ENCODE measurements around the gene KIDINS220.

DNA sequence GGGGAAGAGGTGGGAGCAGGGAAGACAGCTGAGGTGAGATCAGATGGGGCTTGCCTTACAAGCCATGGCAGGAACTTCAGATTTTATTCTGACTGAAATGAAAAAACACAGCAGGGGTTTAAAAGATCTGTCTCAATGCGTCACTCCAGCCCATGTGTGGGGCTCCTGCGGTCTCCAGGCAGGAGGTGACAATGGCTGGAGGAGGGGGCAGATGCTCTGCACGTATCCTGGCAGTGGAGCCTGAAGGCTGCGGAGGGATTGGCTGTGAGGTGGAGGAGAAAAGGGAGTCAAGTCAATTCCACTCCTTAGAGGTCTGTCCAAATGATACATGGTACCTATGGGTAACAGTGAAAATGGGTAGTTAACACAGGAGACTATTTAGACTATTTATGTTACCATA is 40.5 kb upstream of the KIDINS220 start:
- no peak for TF ChIP-seq ARID2 (CRISPR knock-in tag; IDR thresholded peaks at IDR 0.05; ENCODE audit: borderline replicate concordance)
- TF ChIP-seq, protein P1, sequence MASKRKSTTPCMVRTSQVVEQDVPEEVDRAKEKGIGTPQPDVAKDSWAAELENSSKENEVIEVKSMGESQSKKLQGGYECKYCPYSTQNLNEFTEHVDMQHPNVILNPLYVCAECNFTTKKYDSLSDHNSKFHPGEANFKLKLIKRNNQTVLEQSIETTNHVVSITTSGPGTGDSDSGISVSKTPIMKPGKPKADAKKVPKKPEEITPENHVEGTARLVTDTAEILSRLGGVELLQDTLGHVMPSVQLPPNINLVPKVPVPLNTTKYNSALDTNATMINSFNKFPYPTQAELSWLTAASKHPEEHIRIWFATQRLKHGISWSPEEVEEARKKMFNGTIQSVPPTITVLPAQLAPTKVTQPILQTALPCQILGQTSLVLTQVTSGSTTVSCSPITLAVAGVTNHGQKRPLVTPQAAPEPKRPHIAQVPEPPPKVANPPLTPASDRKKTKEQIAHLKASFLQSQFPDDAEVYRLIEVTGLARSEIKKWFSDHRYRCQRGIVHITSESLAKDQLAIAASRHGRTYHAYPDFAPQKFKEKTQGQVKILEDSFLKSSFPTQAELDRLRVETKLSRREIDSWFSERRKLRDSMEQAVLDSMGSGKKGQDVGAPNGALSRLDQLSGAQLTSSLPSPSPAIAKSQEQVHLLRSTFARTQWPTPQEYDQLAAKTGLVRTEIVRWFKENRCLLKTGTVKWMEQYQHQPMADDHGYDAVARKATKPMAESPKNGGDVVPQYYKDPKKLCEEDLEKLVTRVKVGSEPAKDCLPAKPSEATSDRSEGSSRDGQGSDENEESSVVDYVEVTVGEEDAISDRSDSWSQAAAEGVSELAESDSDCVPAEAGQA (IDR thresholded peaks at IDR 0.05; ENCODE audit: low read depth) = no peak
- TF ChIP-seq, protein P1 (CRISPR knock-in tag; IDR thresholded peaks at IDR 0.05; ENCODE audit: borderline replicate concordance) = no peak
- TF ChIP-seq THYN1 (CRISPR knock-in tag; IDR thresholded peaks at IDR 0.05; ENCODE audit: borderline replicate concordance, low read depth) = no peak
- no peak for TF ChIP-seq SAFB2 (CRISPR knock-in tag; IDR thresholded peaks at IDR 0.05; ENCODE audit: borderline replicate concordance, low read depth)
- TF ChIP-seq HNF4A (CRISPR knock-in tag; IDR thresholded peaks at IDR 0.05) = no peak
- TF ChIP-seq, protein P2, sequence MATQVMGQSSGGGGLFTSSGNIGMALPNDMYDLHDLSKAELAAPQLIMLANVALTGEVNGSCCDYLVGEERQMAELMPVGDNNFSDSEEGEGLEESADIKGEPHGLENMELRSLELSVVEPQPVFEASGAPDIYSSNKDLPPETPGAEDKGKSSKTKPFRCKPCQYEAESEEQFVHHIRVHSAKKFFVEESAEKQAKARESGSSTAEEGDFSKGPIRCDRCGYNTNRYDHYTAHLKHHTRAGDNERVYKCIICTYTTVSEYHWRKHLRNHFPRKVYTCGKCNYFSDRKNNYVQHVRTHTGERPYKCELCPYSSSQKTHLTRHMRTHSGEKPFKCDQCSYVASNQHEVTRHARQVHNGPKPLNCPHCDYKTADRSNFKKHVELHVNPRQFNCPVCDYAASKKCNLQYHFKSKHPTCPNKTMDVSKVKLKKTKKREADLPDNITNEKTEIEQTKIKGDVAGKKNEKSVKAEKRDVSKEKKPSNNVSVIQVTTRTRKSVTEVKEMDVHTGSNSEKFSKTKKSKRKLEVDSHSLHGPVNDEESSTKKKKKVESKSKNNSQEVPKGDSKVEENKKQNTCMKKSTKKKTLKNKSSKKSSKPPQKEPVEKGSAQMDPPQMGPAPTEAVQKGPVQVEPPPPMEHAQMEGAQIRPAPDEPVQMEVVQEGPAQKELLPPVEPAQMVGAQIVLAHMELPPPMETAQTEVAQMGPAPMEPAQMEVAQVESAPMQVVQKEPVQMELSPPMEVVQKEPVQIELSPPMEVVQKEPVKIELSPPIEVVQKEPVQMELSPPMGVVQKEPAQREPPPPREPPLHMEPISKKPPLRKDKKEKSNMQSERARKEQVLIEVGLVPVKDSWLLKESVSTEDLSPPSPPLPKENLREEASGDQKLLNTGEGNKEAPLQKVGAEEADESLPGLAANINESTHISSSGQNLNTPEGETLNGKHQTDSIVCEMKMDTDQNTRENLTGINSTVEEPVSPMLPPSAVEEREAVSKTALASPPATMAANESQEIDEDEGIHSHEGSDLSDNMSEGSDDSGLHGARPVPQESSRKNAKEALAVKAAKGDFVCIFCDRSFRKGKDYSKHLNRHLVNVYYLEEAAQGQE (IDR thresholded peaks at IDR 0.05; ENCODE audit: borderline replicate concordance in 1 of 2, low read depth in 1 of 2, low read length in 2 of 2) = no peak
- no peak for TF ChIP-seq ETV6 (CRISPR knock-in tag; conservative IDR thresholded peaks at IDR 0.05)
- no peak for TF ChIP-seq ZBTB8A (CRISPR knock-in tag; IDR thresholded peaks at IDR 0.05; ENCODE audit: borderline replicate concordance, low read depth)
- TF ChIP-seq, protein P3, sequence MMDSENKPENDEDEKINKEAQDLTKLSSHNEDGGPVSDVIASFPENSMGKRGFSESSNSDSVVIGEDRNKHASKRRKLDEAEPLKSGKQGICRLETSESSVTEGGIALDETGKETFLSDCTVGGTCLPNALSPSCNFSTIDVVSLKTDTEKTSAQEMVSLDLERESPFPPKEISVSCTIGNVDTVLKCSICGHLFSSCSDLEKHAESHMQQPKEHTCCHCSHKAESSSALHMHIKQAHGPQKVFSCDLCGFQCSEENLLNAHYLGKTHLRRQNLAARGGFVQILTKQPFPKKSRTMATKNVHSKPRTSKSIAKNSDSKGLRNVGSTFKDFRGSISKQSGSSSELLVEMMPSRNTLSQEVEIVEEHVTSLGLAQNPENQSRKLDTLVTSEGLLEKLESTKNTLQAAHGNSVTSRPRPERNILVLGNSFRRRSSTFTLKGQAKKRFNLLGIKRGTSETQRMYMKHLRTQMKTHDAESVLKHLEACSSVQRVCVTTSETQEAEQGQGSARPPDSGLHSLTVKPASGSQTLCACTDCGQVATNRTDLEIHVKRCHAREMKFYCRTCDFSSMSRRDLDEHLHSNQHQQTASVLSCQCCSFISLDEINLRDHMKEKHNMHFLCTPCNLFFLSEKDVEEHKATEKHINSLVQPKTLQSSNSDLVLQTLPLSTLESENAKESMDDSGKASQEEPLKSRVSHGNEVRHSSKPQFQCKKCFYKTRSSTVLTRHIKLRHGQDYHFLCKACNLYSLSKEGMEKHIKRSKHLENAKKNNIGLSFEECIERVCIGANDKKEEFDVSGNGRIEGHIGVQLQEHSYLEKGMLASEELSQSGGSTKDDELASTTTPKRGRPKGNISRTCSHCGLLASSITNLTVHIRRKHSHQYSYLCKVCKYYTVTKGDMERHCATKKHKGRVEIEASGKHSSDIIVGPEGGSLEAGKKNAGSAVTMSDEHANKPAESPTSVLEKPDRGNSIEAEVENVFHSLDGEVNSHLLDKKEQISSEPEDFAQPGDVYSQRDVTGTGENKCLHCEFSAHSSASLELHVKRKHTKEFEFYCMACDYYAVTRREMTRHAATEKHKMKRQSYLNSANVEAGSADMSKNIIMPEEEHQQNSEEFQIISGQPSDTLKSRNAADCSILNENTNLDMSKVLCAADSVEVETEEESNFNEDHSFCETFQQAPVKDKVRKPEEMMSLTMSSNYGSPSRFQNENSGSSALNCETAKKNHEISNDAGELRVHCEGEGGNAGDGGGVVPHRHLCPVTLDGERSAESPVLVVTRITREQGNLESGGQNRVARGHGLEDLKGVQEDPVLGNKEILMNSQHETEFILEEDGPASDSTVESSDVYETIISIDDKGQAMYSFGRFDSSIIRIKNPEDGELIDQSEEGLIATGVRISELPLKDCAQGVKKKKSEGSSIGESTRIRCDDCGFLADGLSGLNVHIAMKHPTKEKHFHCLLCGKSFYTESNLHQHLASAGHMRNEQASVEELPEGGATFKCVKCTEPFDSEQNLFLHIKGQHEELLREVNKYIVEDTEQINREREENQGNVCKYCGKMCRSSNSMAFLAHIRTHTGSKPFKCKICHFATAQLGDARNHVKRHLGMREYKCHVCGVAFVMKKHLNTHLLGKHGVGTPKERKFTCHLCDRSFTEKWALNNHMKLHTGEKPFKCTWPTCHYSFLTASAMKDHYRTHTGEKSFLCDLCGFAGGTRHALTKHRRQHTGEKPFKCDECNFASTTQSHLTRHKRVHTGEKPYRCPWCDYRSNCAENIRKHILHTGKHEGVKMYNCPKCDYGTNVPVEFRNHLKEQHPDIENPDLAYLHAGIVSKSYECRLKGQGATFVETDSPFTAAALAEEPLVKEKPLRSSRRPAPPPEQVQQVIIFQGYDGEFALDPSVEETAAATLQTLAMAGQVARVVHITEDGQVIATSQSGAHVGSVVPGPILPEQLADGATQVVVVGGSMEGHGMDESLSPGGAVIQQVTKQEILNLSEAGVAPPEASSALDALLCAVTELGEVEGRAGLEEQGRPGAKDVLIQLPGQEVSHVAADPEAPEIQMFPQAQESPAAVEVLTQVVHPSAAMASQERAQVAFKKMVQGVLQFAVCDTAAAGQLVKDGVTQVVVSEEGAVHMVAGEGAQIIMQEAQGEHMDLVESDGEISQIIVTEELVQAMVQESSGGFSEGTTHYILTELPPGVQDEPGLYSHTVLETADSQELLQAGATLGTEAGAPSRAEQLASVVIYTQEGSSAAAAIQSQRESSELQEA (CRISPR knock-in tag; IDR thresholded peaks at IDR 0.05; ENCODE audit: not compliant biosample characterization) = no peak
- TF ChIP-seq, protein P4, sequence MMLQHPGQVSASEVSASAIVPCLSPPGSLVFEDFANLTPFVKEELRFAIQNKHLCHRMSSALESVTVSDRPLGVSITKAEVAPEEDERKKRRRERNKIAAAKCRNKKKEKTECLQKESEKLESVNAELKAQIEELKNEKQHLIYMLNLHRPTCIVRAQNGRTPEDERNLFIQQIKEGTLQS (CRISPR knock-in tag; IDR thresholded peaks at IDR 0.05) = no peak
- no peak for TF ChIP-seq CCDC6 (CRISPR knock-in tag; IDR thresholded peaks at IDR 0.05)
- no peak for TF ChIP-seq EZH2 (conservative IDR thresholded peaks at IDR 0.05; ENCODE audit: low read depth, low read length)
- no peak for TF ChIP-seq CREM (IDR thresholded peaks at IDR 0.05)
- TF ChIP-seq CREM (CRISPR knock-in tag; IDR thresholded peaks at IDR 0.05) = no peak

Measured in HepG2 (cell line).